ENCODE measurements around the gene CCNL2. TPM values are rescaled to one million over a fixed set of nuclear protein-coding genes. Genes with fewer than 3 reads are reported as not detected.
A peak's percentile ranks its signal among the peaks of the same experiment; 100 is the strongest.

The CCNL2 gene
- total and polyA plus RNA-seq, 2 of the 13 experiments (the other 11 are each of a cell fraction or from before 2014, with no cell fraction given): 105 to 340 TPM

GRCh38 chr1:1430114-1430982 is 31.2 kb upstream of the CCNL2 start (continued):
- peak; percentile 28; the same call in 1 of the 2 replicates for TF ChIP-seq ARID4A (CRISPR knock-in tag; IDR thresholded peaks at IDR 0.05; ENCODE audit: borderline replicate concordance)
- TF ChIP-seq ZSCAN29 (CRISPR knock-in tag; conservative IDR thresholded peaks at IDR 0.05): 0 out of 2 replicates have a peak, but pooled peaks have one; percentile 28
- TF ChIP-seq ELF3 (CRISPR knock-in tag; IDR thresholded peaks at IDR 0.05): 0 out of 2 replicates have a peak, but pooled peaks have one; percentile 31
- TF ChIP-seq CBFB (CRISPR knock-in tag; IDR thresholded peaks at IDR 0.05): no peak
- TF ChIP-seq AFF4 (CRISPR knock-in tag; IDR thresholded peaks at IDR 0.05): 0 out of 2 replicates have a peak, but pooled peaks have one; percentile 46
- peak; percentile 29; the same call in 1 of the 2 replicates for TF ChIP-seq POLR2AphosphoS5 (IDR thresholded peaks at IDR 0.05; ENCODE audit: low read depth, low read length)
- TF ChIP-seq, protein P1, sequence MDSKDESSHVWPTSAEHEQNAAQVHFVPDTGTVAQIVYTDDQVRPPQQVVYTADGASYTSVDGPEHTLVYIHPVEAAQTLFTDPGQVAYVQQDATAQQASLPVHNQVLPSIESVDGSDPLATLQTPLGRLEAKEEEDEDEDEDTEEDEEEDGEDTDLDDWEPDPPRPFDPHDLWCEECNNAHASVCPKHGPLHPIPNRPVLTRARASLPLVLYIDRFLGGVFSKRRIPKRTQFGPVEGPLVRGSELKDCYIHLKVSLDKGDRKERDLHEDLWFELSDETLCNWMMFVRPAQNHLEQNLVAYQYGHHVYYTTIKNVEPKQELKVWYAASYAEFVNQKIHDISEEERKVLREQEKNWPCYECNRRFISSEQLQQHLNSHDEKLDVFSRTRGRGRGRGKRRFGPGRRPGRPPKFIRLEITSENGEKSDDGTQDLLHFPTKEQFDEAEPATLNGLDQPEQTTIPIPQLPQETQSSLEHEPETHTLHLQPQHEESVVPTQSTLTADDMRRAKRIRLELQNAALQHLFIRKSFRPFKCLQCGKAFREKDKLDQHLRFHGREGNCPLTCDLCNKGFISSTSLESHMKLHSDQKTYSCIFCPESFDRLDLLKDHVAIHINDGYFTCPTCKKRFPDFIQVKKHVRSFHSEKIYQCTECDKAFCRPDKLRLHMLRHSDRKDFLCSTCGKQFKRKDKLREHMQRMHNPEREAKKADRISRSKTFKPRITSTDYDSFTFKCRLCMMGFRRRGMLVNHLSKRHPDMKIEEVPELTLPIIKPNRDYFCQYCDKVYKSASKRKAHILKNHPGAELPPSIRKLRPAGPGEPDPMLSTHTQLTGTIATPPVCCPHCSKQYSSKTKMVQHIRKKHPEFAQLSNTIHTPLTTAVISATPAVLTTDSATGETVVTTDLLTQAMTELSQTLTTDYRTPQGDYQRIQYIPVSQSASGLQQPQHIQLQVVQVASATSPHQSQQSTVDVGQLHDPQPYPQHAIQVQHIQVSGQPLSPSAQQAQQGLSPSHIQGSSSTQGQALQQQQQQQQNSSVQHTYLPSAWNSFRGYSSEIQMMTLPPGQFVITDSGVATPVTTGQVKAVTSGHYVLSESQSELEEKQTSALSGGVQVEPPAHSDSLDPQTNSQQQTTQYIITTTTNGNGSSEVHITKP (CRISPR knock-in tag; IDR thresholded peaks at IDR 0.05; ENCODE audit: low read depth): 0 out of 2 replicates have a peak, but pooled peaks have one; percentile 62
- TF ChIP-seq ZNF670 (CRISPR knock-in tag; IDR thresholded peaks at IDR 0.05; ENCODE audit: borderline replicate concordance): no peak
- TF ChIP-seq AHDC1 (CRISPR knock-in tag; IDR thresholded peaks at IDR 0.05; ENCODE audit: borderline replicate concordance): peak; percentile 40; the same call in 1 of the 2 replicates
